Measurements from ENCODE around the gene DYNLL1.

DNA sequence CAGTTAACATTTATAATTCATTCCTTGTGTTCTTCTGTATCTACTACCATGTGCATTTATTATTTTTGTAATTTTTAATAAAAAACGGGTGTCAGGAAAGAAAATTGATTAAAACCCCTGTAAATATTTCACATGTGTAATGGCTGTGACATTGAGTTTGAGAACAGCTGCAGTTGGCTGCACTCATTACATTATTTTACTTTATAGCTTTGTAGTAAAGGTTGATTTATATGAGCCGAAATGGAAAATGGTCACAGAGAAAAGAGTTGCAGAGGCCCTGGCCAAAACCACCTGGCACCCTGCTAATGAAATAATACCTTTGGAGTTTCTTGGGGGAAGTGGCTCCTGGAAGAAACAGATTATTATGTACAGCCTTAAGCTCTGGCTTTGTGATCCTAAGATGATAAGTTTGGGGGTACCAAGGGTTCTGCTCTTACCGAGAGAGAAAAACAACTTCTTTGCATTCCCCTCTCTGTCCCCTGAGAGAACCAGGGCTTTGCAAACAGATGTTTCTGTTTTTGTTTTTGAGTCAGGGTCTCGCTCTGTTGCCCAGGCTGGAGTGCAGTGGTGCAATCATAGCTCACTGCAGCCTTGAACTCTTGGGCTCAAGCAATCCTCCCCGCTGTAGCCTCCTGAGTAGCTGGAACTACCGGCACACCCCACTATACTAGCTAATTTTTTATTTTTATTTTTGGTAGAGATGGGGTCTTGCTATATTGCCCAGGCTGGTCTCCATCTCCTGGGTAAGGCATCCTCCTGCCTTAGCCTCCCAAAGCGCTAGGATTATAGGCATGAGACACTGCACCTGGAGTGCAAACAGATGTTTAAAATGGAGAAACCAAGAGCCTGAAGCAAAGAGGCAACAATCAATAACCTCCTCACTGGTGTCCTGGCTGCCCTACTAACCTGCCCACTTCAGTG lies 9.7 kb upstream of the DYNLL1 start:
- TF ChIP-seq, protein P1, sequence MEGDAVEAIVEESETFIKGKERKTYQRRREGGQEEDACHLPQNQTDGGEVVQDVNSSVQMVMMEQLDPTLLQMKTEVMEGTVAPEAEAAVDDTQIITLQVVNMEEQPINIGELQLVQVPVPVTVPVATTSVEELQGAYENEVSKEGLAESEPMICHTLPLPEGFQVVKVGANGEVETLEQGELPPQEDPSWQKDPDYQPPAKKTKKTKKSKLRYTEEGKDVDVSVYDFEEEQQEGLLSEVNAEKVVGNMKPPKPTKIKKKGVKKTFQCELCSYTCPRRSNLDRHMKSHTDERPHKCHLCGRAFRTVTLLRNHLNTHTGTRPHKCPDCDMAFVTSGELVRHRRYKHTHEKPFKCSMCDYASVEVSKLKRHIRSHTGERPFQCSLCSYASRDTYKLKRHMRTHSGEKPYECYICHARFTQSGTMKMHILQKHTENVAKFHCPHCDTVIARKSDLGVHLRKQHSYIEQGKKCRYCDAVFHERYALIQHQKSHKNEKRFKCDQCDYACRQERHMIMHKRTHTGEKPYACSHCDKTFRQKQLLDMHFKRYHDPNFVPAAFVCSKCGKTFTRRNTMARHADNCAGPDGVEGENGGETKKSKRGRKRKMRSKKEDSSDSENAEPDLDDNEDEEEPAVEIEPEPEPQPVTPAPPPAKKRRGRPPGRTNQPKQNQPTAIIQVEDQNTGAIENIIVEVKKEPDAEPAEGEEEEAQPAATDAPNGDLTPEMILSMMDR (conservative IDR thresholded peaks at IDR 0.05): no peak
- TF ChIP-seq EZH2 (IDR thresholded peaks at IDR 0.05; ENCODE audit: low read depth): no peak

All from PC-9 (cell line).